ENCODE measurements around the gene BSN. TPM values are rescaled to one million over a fixed set of nuclear protein-coding genes. Genes with fewer than 3 reads are reported as not detected.
"Not testable (repeated sequence)": the region's sequence is repeated elsewhere in the genome, so short reads cannot be mapped to it uniquely, and the experiment has no call there.

The BSN gene
- total and polyA plus RNA-seq, 4 donors: 0.08 to 0.75 (median 0.42) TPM; not detected in 1

DNA sequence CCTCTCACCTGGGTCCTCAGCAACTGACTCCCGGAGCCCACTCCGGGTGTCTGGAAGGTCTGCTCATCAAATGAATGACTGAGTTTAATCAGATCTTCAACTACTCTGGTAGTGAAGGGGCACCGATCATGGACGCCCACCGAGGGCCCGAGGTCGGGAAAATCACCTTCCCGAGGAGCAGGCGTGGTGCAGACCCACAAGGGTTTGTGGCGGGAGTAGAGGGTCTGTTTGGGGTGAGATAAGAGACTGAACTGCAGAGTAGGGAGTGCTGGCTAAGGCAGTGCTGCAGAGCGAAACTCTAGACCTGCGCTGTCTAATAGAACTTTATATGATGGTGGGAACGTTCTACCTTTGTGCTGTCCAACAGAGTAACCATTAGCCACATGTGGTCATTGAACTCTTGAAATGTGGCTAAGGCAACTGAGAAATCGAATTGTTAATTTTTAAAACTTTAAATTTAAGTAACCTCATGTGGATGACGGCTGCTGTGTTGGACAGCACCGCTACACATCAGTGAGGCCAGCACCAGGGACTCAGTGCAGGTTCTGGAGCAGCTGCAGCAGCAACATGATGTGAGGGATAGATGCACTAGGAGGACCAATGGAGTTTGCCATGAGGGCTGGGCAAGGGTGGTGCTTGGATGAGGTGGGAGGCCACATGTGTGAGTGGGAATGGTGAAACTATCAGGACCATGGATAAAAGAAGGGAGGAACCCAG, 135.8 kb downstream of the BSN start:
- intact Hi-C loops (cut with DNase I); ATAC-seq (ENCODE audit: low FRiP score); H3K27ac ChIP-seq (ENCODE audit: low read depth in 1 of 2, low read length in 2 of 2); H3K27me3 ChIP-seq (ENCODE audit: control insufficient read depth in 1 of 2, insufficient read depth in 2 of 2, low read length in 1 of 2); H3K9me3 ChIP-seq (ENCODE audit: control insufficient read depth, low read length); H3K4me1 ChIP-seq (ENCODE audit: control insufficient read depth in 1 of 2, insufficient read depth in 2 of 2, low read length in 2 of 2); DNase-seq; H3K36me3 ChIP-seq (ENCODE audit: control insufficient read depth in 1 of 2, insufficient read depth in 2 of 2, low read length in 1 of 2): not testable (repeated sequence)
- 6 to 8% methylated on average over 16 of the region's 16 CpGs for WGBS, 2 donors
- peak overlapping the region; percentile 42 to 84 for H3K4me3 ChIP-seq (ENCODE audit: low read length in 2 of 2)

DNA sequence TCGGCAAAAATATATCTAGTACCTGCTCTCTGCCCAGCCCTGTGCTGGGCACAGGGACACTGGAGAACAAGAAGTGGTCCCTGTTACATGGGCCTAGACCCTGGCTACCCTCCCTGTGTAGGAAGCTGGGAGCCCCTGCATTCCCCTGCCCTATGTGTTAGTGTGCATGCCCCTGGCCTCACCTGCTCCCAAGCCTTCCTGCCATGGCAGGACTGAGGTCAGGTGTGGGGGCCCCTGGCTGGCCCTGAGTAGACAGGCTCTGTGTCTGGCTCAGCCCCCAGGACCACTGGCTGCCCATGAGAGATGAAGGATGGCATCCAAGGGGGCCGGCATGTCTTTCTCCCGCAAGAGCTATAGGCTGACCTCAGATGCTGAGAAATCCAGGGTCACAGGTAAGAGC, 136.6 kb downstream of the BSN start:
- WGBS, 2 donors: 85 to 90% methylated on average over 3 of the region's 3 CpGs
- H3K4me1 ChIP-seq (ENCODE audit: control insufficient read depth in 1 of 2, insufficient read depth in 2 of 2, low read length in 2 of 2); DNase-seq; H3K4me3 ChIP-seq (ENCODE audit: low read length in 2 of 2); H3K27ac ChIP-seq (ENCODE audit: low read depth in 1 of 2, low read length in 2 of 2); H3K9me3 ChIP-seq (ENCODE audit: control insufficient read depth, low read length); intact Hi-C loops (cut with DNase I); H3K27me3 ChIP-seq (ENCODE audit: control insufficient read depth in 1 of 2, insufficient read depth in 2 of 2, low read length in 1 of 2); H3K36me3 ChIP-seq (ENCODE audit: control insufficient read depth in 1 of 2, insufficient read depth in 2 of 2, low read length in 1 of 2); ATAC-seq (ENCODE audit: low FRiP score): not testable (repeated sequence)

DNA sequence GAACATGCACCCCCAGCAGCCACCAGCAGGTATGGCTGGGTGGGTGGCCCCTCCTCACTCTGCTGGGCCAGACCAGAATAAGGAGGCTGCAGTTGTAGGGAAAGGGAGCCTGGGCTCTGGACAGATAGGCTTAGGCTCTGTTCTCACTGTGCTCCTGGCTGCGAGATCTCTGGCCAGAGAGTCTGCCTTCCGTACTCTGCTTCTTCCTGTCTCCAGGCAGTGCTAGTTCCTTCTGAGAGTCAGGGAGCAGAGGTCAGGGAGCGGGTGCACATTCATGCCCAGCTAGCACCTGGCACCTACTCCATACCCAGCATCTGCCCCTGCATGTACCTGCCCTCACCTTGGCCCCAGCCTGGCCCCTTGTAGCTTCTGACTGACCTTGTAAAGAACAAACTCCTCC, 137.2 kb downstream of the BSN start:
- not testable (repeated sequence) for H3K27ac ChIP-seq (ENCODE audit: low read depth in 1 of 2, low read length in 2 of 2); H3K4me3 ChIP-seq (ENCODE audit: low read length in 2 of 2)
- WGBS, 2 donors: 87 to 95% methylated on average over 3 of the region's 3 CpGs

DNA sequence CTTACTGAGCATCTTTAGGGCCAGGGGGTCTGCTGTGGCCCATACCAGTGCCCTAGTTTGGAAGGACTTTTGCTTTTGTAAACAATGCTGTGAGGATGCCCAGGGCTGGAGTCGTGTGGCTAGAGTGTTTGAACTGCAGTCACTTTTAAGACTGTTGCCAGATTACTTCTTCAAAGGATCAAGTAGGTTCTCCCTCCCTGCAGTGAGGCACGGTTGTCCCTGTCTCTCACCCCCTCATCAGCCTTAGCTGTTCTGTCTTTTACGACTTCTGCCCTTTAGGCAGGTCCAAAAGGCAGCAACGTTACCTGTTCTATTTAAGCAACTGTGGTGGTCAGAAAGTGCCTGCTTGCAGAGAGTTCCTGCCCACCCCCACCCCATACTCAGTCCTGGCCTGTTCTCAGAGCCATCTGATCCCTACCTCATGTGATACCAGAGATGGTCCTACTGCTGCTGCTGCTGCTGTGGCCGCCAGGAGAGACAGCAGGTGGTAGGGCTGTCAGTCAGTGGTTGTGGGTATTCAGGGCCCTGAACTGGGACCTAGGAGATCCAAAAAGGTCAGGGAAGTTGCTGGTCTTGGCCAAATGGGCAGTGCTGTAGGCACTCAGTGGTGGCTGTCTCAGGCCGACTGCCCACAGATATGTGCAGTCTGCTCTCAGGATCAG, 140.3 kb downstream of the BSN start:
- H3K27me3 ChIP-seq (ENCODE audit: control insufficient read depth in 1 of 2, insufficient read depth in 2 of 2, low read length in 1 of 2); H3K4me3 ChIP-seq (ENCODE audit: low read length in 2 of 2); H3K36me3 ChIP-seq (ENCODE audit: control insufficient read depth in 1 of 2, insufficient read depth in 2 of 2, low read length in 1 of 2); ATAC-seq (ENCODE audit: low FRiP score); H3K27ac ChIP-seq (ENCODE audit: low read depth in 1 of 2, low read length in 2 of 2); DNase-seq; H3K4me1 ChIP-seq (ENCODE audit: control insufficient read depth in 1 of 2, insufficient read depth in 2 of 2, low read length in 2 of 2); H3K9me3 ChIP-seq (ENCODE audit: control insufficient read depth, low read length); intact Hi-C loops (cut with DNase I): not testable (repeated sequence)
- 51 to 59% methylated on average over 6 of the region's 6 CpGs for whole genome bisulfite sequencing, 2 donors

More for the DNA sequence above, 137.2 kb downstream of the BSN start:
- ATAC-seq (ENCODE audit: low FRiP score); DNase-seq; H3K4me1 ChIP-seq (ENCODE audit: control insufficient read depth in 1 of 2, insufficient read depth in 2 of 2, low read length in 2 of 2); H3K27me3 ChIP-seq (ENCODE audit: control insufficient read depth in 1 of 2, insufficient read depth in 2 of 2, low read length in 1 of 2); H3K36me3 ChIP-seq (ENCODE audit: control insufficient read depth in 1 of 2, insufficient read depth in 2 of 2, low read length in 1 of 2); H3K9me3 ChIP-seq (ENCODE audit: control insufficient read depth, low read length); intact Hi-C loops (cut with DNase I): not testable (repeated sequence)

DNA sequence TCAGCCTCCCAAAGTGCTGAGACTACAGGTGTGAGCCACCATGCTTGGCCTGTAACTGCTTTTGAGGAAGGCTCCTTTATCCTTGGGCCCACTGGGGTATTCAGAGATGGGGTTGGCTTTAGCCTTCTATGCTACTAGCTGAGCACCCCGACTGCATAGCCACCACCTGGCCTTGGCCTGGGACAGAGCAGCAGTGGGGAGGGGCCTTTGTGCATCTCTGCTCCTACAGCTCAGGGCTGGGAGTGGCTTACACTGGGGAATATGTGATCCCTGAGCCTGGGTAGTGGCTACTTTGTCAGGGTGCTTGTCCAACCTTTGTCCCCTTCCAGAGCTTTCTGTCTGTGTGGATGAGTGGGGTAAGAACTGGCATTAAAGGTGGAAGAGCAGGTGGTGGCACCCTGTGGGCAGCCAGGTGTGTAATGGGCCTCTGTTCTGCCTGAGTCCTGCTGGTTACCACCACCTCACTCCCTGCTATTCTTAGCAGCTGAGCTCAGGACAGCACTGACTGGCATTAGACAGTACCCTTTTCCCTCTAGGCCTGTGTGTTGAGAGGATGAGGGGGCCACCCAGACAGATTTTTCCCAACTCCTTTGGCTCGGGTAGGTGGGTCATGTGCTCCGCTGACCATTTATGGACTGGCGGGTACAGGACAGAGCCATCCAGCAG, 141.2 kb downstream of the BSN start:
- DNase-seq; ATAC-seq (ENCODE audit: low FRiP score); H3K27me3 ChIP-seq (ENCODE audit: control insufficient read depth in 1 of 2, insufficient read depth in 2 of 2, low read length in 1 of 2); H3K9me3 ChIP-seq (ENCODE audit: control insufficient read depth, low read length); H3K27ac ChIP-seq (ENCODE audit: low read depth in 1 of 2, low read length in 2 of 2); H3K36me3 ChIP-seq (ENCODE audit: control insufficient read depth in 1 of 2, insufficient read depth in 2 of 2, low read length in 1 of 2); H3K4me3 ChIP-seq (ENCODE audit: low read length in 2 of 2); H3K4me1 ChIP-seq (ENCODE audit: control insufficient read depth in 1 of 2, insufficient read depth in 2 of 2, low read length in 2 of 2); intact Hi-C loops (cut with DNase I): not testable (repeated sequence)
- WGBS, 2 donors: 82 to 88% methylated on average over 3 to 4 of the region's 4 CpGs

DNA sequence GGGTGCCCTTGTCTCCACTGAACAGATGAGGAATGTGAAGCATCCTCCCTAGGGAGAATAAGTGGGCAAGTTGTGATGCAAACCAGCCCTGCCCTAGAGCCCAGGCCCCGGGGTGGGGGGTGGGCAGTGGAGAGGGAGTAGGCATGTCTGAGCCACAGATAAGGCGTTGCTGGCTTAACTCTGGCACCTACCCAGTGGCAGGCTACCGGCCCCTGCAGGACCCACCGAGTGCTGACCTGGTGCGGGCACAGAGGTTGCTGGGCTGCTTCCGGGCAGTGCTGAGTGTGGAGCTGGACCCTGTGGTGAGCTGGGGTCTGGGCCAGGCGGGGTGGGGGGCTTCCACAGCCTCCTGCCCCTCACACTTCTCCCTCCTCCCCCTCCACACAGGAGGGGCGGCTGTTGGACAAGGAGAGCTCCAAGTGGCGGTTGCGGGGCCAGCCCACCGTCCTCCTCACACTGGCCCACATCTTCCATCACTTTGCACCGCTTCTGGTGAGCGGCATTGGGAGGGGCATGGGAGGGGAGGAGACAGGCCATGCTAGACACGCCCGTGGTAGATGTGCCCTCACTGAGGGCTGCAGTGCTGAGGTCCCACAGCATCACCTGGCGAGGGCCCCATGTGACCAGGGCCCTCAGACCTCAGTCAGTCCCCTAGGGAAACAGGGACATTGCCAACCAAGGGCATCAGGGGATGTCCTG, 145.2 kb downstream of the BSN start:
- H3K36me3 ChIP-seq (ENCODE audit: control insufficient read depth in 1 of 2, insufficient read depth in 2 of 2, low read length in 1 of 2): no peaks in the 10 kb centered on the region
- ATAC-seq (ENCODE audit: low FRiP score): no peak
- H3K27ac ChIP-seq (ENCODE audit: low read depth in 1 of 2, low read length in 2 of 2): no peak overlapping the region
- intact Hi-C loops (cut with DNase I): no loop called here
- no peaks in the 10 kb centered on the region for H3K4me1 ChIP-seq (ENCODE audit: control insufficient read depth in 1 of 2, insufficient read depth in 2 of 2, low read length in 2 of 2)
- H3K9me3 ChIP-seq (ENCODE audit: control insufficient read depth, low read length): no peaks in the 10 kb centered on the region
- DNase-seq: no peak
- WGBS, 2 donors: 79% methylated on average over 16 of the region's 16 CpGs
- no peak overlapping the region for H3K4me3 ChIP-seq (ENCODE audit: low read length in 2 of 2)
- no peaks in the 10 kb centered on the region for H3K27me3 ChIP-seq (ENCODE audit: control insufficient read depth in 1 of 2, insufficient read depth in 2 of 2, low read length in 1 of 2)

DNA sequence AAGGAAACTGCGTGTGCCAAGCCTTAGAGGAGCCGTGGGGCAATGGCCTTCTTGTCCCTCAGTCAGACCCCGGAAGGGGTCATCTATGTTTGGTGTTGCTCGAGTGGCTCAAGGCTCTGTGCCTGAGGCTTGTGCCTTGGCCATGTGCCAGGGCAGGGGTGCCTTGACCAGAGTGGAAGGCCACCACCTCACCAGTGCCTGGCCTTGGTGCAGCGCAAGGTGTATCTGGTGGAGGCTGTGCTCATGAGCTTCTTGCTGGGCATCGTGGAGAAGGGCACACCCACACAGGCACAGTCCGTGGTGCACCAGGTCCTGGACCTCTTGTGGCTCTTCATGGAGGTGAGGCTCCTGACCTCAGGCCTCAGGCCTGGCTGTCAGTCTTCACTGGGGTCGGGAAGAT, 145.7 kb downstream of the BSN start:
- no peak overlapping the region for H3K27ac ChIP-seq (ENCODE audit: low read depth in 1 of 2, low read length in 2 of 2)
- 78 to 81% methylated on average over 8 of the region's 8 CpGs for WGBS, 2 donors
- H3K36me3 ChIP-seq (ENCODE audit: control insufficient read depth in 1 of 2, insufficient read depth in 2 of 2, low read length in 1 of 2): no peaks in the 10 kb centered on the region
- no peak for DNase-seq
- H3K4me1 ChIP-seq (ENCODE audit: control insufficient read depth in 1 of 2, insufficient read depth in 2 of 2, low read length in 2 of 2): no peaks in the 10 kb centered on the region
- intact Hi-C loops (cut with DNase I): loop anchor here (5.0 to 10.0 kb wide), 2 partner anchors 135 to 137 kb away; no protein-coding TSS in a partner anchor
- no peaks in the 10 kb centered on the region for H3K9me3 ChIP-seq (ENCODE audit: control insufficient read depth, low read length)
- no peak overlapping the region for H3K4me3 ChIP-seq (ENCODE audit: low read length in 2 of 2)
- H3K27me3 ChIP-seq (ENCODE audit: control insufficient read depth in 1 of 2, insufficient read depth in 2 of 2, low read length in 1 of 2): no peaks in the 10 kb centered on the region
- no peak for ATAC-seq (ENCODE audit: low FRiP score)

DNA sequence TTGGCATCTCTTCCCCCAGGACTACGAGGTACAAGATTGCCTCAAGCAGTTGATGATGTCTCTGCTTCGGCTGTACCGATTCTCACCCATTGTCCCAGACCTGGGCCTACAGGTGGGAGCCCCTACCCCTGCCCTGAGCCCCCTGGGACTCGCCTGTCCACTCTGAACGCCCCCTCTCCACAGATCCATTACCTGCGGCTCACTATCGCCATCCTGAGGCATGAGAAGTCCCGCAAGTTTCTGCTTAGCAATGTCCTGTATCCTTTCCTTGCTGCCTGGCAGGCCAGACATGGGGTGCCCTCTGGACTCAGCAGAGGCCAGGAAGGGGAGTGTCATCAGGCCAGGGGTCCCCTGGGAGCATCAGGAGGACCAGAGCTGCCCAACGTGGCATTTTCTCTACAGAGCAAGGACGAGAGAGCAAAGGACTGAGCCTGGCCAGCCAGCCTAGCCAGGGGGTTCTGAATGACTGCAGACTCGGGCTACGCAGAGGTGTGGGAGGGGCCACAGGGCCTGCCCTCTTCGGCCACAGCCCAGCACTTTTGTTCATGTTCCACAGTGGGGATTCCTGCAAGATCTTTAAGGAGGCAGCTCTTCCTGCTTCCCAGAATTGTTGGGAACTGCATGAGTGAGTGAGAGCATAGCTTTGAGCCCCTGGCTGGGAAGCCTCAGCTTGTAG, 146.3 kb downstream of the BSN start:
- H3K4me1 ChIP-seq (ENCODE audit: control insufficient read depth in 1 of 2, insufficient read depth in 2 of 2, low read length in 2 of 2): no peaks in the 10 kb centered on the region
- intact Hi-C loops (cut with DNase I): loop anchor here (5.0 to 10.0 kb wide), 2 partner anchors 134 to 137 kb away; no protein-coding TSS in a partner anchor
- DNase-seq (no peak), ATAC-seq (ENCODE audit: low FRiP score) (no peak)
- no peaks in the 10 kb centered on the region for H3K27me3 ChIP-seq (ENCODE audit: control insufficient read depth in 1 of 2, insufficient read depth in 2 of 2, low read length in 1 of 2)
- H3K27ac ChIP-seq (ENCODE audit: low read depth in 1 of 2, low read length in 2 of 2): no peak overlapping the region
- no peak overlapping the region for H3K4me3 ChIP-seq (ENCODE audit: low read length in 2 of 2)
- 76 to 77% methylated on average over 13 of the region's 13 CpGs for WGBS, 2 donors
- peaks cover 0 to 1% of the 10 kb centered on the region in 2 donors for H3K36me3 ChIP-seq (ENCODE audit: control insufficient read depth in 1 of 2, insufficient read depth in 2 of 2, low read length in 1 of 2)
- no peaks in the 10 kb centered on the region for H3K9me3 ChIP-seq (ENCODE audit: control insufficient read depth, low read length)
